ENCODE results near the gene PIP5KL1. TPM values are rescaled to one million over a fixed set of nuclear protein-coding genes. Genes with fewer than 3 reads are reported as not detected.

The PIP5KL1 gene
- total RNA-seq, 1 experiment from 2014 or later: 0.17 TPM

DNA sequence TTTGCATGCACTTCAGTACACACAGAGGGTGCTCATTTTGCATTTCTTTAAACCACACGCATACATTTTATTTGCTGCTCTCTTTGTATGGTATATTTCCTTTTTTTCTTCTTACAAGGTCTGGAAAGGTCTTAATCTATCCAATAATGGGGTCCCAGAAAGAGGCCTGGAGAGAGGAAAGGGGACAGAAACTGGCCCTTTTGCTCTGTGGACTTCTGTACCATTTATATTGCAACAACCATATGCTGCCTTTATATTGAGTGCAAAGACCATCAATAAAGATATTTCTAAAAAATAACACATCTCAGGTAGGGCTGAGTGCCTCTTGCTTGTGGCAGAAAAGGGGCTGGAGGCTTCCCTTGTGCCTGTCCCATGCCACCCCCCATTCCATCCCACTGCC, 22.6 kb upstream of the PIP5KL1 start:
- peaks cover 52% of the 10 kb centered on the region for H3K4me1 Mint-ChIP-seq (ENCODE audit: low read depth, unreplicated experiment)
- peaks cover 34% of the 10 kb centered on the region for H3K36me3 Mint-ChIP-seq (ENCODE audit: insufficient read depth, unreplicated experiment)
- DNase-seq: no peak
- BruUV-seq (replicated peaks): no TSS peak
- no peak for TF ChIP-seq CTCF (IDR thresholded peaks at IDR 0.05; ENCODE audit: unreplicated experiment)
- no peaks in the 10 kb centered on the region for H3K9me3 Mint-ChIP-seq (ENCODE audit: low read depth, unreplicated experiment)
- no peak overlapping the region for H3K27ac Mint-ChIP-seq (ENCODE audit: unreplicated experiment)
- H3K27me3 Mint-ChIP-seq (ENCODE audit: unreplicated experiment): no peaks in the 10 kb centered on the region
- intact Hi-C loops (cut with micrococcal nuclease; ENCODE audit: unreplicated experiment): no loop called here
- no peak overlapping the region for H3K4me3 Mint-ChIP-seq (ENCODE audit: low read depth, unreplicated experiment)
- CTCF ChIA-PET: interaction anchor here (1.6 kb wide), 1 partner anchor 9 kb away, joined by 4 read pairs; no protein-coding TSS in a partner anchor

- Mint-ChIP-seq H3K9me3 (ENCODE audit: low read depth, unreplicated experiment) (no peaks in the 10 kb centered on the region), H3K4me1 (ENCODE audit: low read depth, unreplicated experiment) (peaks cover 48% of the 10 kb centered on the region), H3K27me3 (ENCODE audit: unreplicated experiment) (no peaks in the 10 kb centered on the region), H3K27ac (ENCODE audit: unreplicated experiment) (peak overlapping the region; percentile 85), H3K36me3 (ENCODE audit: insufficient read depth, unreplicated experiment) (peaks cover 41% of the 10 kb centered on the region), H3K4me3 (ENCODE audit: low read depth, unreplicated experiment) (peak overlapping the region; percentile 32)
- BruUV-seq (replicated peaks): no TSS peak
- no peak for TF ChIP-seq CTCF (IDR thresholded peaks at IDR 0.05; ENCODE audit: unreplicated experiment)
- CTCF ChIA-PET: interaction anchor here (1.4 kb wide), 1 partner anchor 84 kb away, joined by 3 read pairs; no protein-coding TSS in a partner anchor
- peak; percentile 62 for DNase-seq
- intact Hi-C loops (cut with micrococcal nuclease; ENCODE audit: unreplicated experiment): no loop called here
Measured at GRCh38 chr9:127950513-127951289, 20.1 kb upstream of the PIP5KL1 start.

DNA sequence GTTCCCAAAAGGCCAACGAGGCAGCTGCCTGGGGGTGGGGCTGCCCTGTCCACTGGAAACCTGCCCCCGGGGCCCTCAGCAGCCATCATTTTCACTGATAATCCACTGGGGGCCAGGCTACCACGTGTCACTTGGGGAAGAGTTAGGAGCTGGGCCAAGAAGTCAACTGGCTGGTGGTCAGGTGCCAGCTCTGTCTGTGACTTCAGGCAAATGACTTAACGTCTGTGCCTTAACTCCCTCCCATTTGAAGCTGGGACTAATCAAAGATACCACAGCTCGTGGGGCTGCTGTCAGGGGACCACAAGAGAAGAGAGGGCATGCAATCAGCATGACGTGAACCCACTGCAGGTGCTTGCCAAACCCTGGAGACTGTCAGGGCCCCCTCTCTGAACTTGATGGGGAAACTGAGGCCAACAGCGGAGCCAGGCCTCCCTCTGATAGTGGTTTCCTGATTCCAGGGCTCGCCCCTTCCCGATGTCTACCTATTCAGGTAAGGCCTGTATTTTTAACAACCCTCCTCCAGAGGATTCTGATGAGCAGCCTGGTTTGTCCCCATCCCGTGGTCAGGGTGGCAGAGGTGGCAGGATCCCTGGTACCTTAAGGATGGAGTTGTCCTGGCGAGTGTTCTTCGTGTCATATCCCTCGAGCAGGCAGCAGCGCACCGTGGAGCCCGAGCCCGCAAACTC, 19.4 kb upstream of the PIP5KL1 start:
- CTCF ChIA-PET: interaction anchor here (0.7 to 1.4 kb wide), 2 partner anchors 85 to 101 kb away, joined by 3 read pairs; no protein-coding TSS in a partner anchor
- no TSS peak for BruUV-seq (replicated peaks)
- no peak for DNase-seq
- H3K27ac Mint-ChIP-seq (ENCODE audit: unreplicated experiment): peak overlapping the region; percentile 85
- no peaks in the 10 kb centered on the region for H3K27me3 Mint-ChIP-seq (ENCODE audit: unreplicated experiment)
- no peak overlapping the region for H3K4me3 Mint-ChIP-seq (ENCODE audit: low read depth, unreplicated experiment)
- intact Hi-C loops (cut with micrococcal nuclease; ENCODE audit: unreplicated experiment): no loop called here
- no peaks in the 10 kb centered on the region for H3K9me3 Mint-ChIP-seq (ENCODE audit: low read depth, unreplicated experiment)
- peaks cover 41% of the 10 kb centered on the region for H3K4me1 Mint-ChIP-seq (ENCODE audit: low read depth, unreplicated experiment)
- no peak for TF ChIP-seq CTCF (IDR thresholded peaks at IDR 0.05; ENCODE audit: unreplicated experiment)
- H3K36me3 Mint-ChIP-seq (ENCODE audit: insufficient read depth, unreplicated experiment): peaks cover 39% of the 10 kb centered on the region

- H3K9me3 Mint-ChIP-seq (ENCODE audit: low read depth, unreplicated experiment): no peaks in the 10 kb centered on the region
- H3K36me3 Mint-ChIP-seq (ENCODE audit: insufficient read depth, unreplicated experiment): peaks cover 52% of the 10 kb centered on the region
- no peak for TF ChIP-seq CTCF (IDR thresholded peaks at IDR 0.05; ENCODE audit: unreplicated experiment)
- peaks cover 32% of the 10 kb centered on the region for H3K4me1 Mint-ChIP-seq (ENCODE audit: low read depth, unreplicated experiment)
- CTCF ChIA-PET: no interaction called here
- BruUV-seq (replicated peaks): no TSS peak
- H3K27ac Mint-ChIP-seq (ENCODE audit: unreplicated experiment): peak overlapping the region; percentile 29
- no peaks in the 10 kb centered on the region for H3K27me3 Mint-ChIP-seq (ENCODE audit: unreplicated experiment)
- no peak for DNase-seq
- intact Hi-C loops (cut with micrococcal nuclease; ENCODE audit: unreplicated experiment): no loop called here
- no peak overlapping the region for H3K4me3 Mint-ChIP-seq (ENCODE audit: low read depth, unreplicated experiment)
Measured at GRCh38 chr9:127947841-127948710, 17.5 kb upstream of the PIP5KL1 start.
